CD4-positive, alpha-beta T cell treated with Interleukin-4 for 4 hours (primary cell): ENCODE measurements around the gene CAPNS1.
"Not testable (repeated sequence)": the region's sequence is repeated elsewhere in the genome, so short reads cannot be mapped to it uniquely, and the experiment has no call there.

ENCODE experiments used
- DNase-seq: peaks from one replicate; pipeline ENCODE4 v3.0.0-alpha.2; 2020

CAPNS1 gene

DNA sequence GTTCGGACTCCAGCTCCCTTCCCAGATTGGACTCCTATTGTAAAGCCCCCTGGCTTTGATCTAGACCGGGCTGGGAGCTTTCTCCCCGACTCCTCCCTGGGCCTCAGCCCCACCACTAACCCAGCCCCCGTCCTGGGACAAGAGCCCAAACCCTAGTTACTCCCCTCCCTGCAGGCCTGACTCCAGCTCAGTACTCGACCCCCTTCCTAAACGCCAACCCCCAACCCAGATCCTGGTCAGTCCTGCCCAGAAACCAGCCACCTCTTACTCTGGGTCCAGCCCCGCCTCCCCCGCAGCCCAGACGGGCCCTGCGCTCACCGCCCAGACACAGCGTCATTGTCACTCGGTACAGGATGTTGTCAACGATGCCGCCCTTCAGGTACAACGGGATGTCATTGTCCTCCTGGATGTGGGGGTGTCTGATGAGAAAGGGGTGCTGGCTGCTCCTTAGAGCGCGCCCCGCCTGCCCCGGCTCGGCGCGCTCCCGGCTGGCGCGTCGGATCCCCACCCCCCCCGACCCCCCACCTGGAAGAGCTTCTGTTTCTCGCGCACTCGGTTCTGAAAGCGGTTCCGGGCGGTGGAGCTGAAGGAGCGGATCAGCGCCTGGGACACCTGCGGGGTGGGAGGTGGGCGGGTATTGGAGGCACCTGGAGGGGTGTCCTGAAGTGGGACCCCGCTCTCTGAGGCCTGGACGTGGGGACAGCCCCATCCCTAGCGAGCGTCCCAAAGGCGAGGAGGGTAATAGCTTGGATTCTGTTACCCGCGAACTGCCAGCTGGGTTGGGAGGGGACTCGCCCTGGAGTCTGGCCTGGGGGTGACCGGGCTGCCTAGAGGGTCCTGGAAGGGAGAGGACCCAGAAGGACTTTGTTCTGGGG, 11.5 kb downstream of the CAPNS1 start:
- no peak for DNase-seq

DNA sequence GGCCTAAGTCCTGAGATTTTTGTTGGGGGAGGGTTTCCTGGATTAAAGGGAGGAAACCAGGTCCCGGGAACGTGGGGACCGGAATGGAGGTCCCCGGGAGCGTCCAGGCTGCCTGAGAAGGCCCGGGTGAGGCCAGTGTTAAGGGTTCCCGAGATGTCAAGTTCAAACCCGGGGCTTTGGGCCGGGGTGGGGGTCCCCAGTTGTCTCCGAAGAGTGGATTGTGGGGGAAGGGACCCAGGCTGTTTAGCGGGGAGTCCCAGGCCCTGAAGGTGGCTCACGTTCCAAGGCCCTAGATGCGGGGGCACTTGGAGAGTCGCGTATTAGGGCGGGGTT, 12.1 kb downstream of the CAPNS1 start:
- DNase-seq, result no peak

DNA sequence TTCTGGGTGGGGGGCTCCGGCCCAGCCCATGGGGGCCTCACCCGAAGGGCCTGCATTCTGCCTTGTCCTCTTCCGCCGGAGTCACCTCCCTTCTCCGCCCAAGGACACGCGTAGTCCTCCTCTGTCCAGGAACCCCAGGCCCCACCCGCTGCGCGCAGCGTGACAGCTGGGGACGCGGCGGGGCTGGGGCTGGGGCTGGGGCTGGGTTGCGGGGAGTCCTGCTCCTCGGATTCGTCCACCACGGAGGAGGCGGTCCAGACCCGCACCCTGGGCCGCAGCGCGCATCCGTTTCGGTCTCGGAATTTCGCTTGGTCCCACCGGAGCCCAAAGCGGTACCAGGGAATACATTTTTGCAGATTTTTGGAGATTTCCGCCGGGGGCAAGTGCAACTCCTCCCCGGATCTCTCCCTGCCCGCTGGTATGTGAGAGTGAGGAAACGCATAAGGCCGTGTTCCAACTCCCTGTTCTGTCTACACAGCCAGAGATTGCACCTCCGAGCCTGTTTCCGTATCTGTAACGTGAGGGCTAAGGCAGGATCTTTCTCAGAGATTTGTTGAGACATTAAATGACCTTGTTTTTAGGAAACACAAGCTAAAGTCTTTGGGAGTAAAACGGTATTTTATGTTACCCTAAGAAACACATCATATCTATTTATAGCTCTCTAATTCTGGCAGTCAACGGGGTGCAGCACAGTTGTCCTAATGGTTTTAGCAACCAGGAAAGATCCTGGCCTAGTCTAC, 12.7 kb downstream of the CAPNS1 start, which contains the start of gene COX7A1:
COX7A1 (minus strand) TSS at position 96 of the 740 bp plus-strand sequence; CDS start at position 56, 40 bp downstream.
- no peak for DNase-seq

DNA sequence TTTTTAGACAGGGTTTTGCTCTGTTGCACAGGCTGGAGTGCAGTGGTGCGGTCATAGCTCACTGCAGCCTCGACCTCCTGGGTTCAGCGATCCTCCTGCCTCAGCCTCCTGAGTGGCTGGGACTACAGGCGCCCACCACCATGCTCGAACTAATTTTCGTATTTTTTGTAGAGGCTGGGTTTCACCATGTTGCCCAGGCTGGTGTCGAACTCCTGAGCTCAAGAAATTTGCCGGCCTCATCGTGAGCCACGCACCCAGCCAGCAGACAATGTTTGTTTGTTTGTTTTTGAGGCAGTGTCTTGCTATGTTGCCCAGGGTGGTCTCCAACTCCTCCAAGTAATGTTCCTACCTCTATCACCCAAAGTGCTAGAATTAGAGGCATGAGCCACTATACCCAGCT, 13.3 kb downstream of the CAPNS1 start:
- DNase-seq, result no peak

DNA sequence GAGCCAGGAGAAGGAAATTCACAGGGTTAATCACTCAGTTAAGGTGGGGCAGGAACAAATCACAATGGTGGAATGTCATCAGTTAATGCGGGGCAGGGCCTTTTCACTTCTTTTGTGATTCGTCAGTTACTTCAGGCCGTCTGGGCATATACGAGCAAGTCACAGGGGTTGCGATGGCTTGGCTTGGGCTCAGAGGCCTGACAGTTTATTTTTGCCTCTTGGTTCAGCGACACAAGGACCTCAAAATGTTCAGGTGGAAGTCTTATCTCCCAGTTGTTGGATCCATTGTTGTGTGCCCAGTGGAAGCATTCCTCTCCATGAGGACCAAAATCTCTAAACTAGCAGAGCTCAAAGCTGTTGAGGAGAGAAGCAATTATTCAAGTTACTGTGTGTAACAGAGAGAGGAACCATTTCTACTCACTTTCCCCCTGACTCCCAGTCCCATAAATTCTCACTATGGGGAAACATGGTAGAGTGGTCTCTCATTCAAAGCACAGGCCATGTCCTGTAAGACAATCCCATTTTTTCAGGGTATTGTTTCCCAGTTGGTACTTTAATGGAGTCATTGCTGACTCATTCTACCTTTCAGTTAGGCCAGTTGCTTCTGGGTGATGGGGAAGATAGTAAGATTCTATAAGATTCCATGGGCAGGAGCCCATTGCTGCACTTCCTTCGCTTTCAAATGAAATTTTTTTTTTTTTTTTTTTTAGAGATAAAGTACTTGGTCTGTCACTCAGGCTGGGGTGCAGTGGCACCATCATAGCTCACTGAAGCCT, 21.1 kb downstream of the CAPNS1 start:
- DNase-seq, result no peak

DNA sequence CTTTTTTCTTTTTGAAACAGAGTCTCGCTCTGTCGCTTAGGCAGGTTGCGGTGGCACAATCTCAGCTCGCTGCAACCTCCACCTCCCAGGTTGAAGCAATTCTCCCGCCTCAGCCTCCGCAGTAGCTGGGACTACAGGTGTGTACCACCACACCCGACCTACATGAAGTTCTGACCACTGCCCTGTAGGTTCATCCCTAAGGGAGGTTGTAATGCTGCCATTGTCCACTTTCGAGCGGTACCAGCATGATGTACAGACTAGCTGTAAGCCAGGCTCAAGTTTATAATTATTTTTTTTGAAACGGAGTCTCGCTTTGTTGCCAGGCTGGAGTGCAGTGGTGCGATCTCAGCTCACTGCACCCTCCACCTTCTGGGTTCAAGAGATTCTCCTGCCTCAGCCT, 23.9 kb downstream of the CAPNS1 start:
- no peak for DNase-seq

DNA sequence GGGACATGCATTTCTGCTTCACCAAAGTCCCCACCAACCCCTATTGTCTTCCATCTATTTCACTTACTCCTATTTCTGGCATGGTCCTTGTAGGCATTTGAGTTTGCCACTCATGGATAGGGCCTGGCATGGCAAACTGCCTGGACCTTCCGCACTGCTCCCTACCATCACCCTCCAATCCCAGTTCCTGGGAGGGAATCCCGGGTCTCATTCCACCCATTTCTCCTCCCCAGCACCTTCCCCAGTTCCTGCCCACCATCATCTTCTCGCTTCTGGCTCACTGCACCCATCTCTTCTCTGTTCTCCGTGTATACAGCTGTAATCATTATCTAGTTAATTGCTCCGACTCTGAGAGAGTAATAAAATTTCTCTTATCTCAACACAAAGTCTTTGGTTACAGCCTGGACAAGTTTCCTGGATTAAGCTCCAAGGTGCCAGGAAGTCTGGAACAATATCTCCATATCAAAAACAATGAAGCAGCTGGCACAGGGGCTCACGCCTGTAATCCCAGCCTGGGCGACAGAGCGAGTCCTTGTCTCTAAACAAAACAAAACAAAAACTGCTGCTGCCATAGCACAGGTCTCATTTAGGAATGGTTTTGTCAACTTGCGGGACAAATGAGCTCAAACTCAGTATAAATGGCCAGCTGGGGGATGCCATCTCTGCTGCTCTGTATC, 29.4 kb downstream of the CAPNS1 start:
- no peak for DNase-seq

DNA sequence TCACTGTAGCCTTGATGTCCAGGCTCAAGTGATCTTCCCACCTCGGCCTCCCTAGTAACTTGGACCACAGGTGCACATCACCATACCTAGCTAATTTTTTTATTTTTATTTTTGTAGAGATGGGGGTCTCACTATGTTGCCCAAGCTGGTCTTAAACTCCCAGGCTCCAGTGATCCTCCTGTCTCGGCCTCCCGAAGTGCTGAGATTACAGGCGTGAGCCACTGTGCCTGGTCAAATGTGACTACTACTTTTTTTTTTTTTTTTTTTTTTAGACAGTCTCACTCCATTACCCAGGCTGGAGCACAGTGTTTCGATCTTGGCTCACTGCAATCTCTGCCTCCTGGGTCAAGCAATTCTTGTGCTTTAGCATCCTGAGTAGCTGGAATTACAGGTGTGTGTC, 33.0 kb downstream of the CAPNS1 start:
- DNase-seq, result no peak

DNA sequence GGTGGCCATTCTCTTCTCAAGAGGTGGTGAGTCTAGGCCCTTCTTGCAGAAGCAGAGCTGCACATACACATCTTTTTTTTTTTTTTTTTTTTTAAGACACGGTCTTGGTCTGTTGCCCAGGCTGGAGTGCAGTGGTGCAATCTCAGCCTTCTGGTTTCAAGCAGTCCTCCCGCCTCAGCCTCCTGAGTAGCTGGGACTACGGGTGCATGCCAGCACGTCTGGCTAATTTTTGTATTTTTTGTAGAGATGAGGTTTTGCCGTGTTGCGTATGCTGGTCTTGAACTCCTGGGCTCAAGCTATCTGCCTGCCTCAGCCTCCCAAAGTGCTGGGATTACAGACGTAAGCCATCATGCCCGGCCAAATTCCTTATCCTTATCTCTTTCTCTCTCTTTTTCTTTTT, 34.0 kb downstream of the CAPNS1 start:
- not testable (repeated sequence) for DNase-seq

DNA sequence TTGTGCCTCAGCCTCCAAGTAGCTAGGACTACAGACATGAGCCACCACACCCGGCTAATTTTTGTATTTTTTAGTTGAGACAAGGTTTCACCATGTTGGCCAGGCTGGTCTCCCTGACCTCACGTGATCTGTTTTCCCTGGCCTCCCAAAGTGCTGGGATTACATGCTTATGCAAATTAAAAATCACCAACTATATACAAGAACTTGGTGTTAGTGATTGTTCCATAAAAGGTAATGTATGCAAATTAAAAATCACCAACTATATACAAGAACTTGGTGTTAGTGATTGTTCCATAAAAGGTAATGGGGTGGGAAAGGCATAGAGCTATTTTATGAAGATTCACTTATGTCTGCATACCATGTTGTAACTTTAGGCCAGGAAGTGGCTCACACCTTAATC, 39.2 kb downstream of the CAPNS1 start:
- not testable (repeated sequence) for DNase-seq

DNA sequence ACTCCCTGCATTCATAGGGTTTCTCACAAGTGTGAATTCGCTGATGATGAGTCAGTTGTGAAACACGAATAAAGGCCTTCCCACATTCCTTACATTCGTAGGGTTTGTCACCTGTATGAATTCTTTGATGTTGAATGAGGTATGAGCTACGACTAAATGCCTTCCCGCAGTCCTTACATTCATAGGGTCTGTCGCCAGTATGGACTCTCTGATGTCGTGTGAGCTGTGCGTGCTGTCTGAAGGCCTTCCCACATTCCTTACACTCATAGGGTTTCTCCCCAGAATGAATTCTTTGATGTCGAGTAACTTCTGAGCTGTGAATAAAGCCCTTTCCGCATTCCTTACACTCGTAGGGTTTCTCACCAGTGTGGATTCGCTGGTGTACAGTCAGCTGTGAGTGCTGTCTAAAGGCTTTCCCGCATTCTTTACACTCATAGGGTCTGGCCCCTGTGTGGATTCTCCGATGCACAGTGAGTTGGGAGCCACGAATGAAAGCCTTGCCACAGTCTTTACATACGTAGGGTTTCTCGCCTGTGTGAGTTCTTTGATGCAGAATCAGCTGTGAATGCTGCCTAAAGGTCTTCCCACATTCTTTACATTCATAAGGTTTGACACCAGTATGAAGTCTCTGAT, 42.9 kb downstream of the CAPNS1 start:
- DNase-seq, result no peak

DNA sequence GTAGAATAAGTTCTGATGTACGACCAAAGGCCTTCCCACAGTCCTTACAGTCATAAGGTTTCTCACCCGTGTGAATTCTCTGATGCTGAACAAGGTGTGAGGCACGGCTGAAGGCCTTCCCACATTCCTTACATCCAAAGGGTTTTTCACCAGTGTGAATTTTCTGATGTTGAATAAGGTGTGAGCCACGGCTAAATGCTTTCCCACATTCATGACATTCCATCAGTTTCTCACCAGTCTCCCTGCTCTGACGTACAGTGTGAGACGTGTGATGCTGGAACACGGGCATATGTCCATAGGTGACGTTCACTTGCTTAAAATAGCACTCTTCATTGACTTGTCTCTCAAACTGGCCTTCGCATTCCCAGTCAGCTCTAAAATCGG, 43.4 kb downstream of the CAPNS1 start:
- no peak for DNase-seq

DNA sequence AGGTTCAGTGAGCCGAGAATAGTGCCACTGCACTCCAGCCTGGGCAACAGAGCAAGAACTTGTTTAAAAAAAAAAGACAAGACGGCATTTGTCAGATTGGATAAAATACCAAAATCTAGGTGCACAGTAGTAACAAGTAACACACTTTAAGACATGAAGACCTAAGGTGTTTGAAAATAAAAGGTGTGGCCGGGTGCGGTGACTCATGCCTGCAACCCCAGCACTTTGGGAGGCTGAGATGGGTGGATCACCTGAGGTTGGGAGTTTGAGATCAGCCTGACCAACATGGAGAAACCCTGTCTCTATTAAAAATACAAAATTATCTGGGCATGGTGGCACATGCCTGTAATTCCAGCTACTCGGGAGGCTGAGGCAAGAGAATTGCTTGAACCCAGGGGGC, 46.9 kb downstream of the CAPNS1 start:
- DNase-seq, result not testable (repeated sequence)

DNA sequence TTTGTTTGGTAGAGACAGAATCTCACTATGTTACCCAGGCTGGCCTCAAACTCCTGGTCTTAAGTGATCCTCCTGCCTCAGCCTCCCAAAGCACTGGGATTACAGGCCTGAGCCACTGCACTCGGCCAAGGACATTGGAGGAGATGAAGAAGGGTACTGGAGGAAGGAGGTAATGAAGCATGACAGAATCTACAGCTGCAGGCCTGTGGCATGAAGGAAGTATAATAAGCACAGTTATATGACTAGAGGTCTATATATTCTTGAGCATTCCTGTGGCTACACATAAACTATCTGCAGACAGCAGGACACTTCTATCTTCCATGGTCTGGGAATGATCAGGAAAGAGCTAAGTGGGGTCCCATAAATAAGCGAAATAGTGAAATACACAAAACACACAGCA, 56.4 kb downstream of the CAPNS1 start:
- no peak for DNase-seq

DNA sequence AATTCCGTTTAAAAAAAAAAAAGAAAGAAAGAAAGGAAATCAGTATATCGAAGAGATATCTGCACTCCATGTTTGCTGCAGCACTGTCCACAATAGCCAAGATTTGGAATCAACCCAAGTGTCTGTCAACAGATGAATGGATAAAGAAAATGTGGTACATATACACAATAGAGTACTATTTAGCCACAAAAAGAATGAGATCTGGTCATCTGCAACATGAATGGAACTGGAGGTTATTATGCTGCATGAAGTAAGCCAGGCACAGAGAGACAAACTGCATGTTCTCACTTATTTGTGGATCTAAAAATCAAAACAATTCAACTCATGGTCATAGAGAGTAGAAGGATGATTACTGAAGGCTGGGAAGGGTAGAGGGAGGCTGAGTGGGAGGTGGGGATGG, 58.3 kb downstream of the CAPNS1 start:
- DNase-seq, result no peak
